Subcutaneous preadipocyte (primary cell): Measurements from ENCODE around the gene MRPL48. TPM values are rescaled to one million over a fixed set of nuclear protein-coding genes. Genes with fewer than 3 reads are reported as not detected.

Experiments used
- total RNA-seq: library from RNA; depleted of rRNA; stranded (reverse); fragments of >200 nt; gene quantifications from 2 replicates; pipeline ENCODE4 v1.2.3, GENCODE V29; 2012

Gene MRPL48
- total RNA-seq, result 14.7 and 19.0 TPM in 2 replicates

GRCh38 chr11:73787643-73788558, at the start of gene MRPL48:
Gene MRPL48, plus strand, starts transcription at chr11:73787874. Its CDS starts 98 bp downstream, at chr11:73787972.

DNA sequence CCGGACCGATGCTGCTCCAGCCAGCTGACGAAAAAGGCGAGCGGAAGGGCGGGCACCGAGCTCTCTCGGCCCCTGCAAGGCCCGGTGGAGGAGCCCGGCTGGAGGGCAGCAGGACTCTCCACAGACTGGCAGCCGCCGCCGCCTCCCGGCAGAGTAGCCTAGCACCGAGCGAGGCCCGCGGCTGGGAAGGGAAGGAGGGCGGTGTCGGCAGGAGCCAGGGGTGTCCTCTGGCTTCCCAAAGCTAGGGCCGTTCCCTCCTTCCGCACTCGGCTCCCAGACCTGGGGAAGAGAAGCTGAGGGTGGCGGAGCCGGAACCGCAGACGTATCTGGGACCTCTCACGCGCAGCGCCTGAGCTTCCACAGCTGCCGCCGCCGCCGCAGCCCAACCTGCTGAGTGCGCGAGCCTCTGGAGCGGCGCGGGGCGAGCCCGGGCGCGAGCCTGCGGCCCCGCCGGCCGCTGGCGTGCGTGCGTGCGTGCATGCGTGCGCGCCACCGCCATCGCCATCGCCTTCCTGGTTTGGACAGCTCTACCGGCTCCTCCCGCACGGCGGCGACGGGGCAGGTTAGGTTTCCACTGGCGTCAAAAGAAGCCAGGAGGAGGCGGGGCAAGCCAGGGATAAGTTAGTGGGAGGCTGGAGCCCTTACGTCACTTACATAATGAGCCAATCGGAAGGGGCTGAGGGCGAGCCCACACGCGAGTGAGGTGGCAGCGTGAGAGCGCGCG, 26.8 kb upstream of the MRPL48 start, which contains the start of gene RAB6A:
Gene RAB6A, minus strand, starts transcription at position 396 of the 724 bp plus-strand sequence. CDS start 439 bp downstream, outside the sequence.

DNA sequence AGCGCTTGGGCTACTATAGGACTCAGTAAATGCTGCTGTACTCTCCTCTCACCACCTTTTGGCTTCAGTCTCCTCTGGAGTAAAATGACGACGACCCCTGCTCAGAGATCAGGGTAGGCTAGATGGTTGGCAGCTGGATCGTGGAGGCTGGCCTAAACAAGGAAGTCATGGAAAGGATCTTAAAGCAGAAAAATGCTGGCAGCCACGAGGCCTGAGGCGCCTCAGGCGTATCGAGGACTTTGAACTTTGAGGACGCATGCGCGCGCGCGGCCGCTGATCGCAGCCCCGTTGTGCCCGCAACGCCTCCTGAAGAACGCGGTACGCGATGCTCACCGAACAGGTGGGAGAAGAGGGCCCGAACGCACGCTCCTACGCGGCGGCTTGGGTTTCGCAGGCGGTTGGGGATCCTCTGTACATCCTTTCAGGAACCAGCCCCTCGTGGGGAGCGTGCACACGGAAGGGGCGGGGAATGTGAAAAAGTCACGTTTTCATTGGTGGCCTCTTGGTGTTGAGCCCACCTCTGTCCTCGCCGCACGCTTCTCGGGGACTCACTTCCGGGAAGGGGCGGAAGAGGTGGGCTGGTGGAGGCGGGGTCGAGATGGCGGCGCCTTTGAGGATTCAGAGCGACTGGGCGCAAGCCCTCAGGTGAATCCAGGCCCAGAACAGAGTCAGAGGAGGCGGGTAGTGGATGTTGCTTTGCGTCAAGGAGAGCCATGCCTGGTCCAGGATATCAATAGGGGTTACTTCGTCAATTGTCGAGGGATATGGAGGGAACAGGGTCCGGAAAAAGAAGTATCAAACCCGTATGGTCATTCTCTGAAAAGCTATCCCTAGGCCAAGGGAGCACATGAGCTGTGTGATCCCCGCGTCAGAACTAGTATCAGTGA, 89.0 kb downstream of the MRPL48 start, which contains the start of the genes COA4 and PAAF1:
Gene COA4, minus strand, starts transcription at position 423 of the 887 bp plus-strand sequence. CDS start 3,468 bp downstream, outside the sequence.
Gene PAAF1, plus strand, starts transcription at position 576 of the 887 bp plus-strand sequence. Its CDS starts 23 bp downstream, at position 599.

Other genes with a start within 250 kb of the MRPL48 start
- gene FAM168A, start 189.8 kb upstream of the MRPL48 start, total RNA-seq, result 20.2 and 21.9 TPM in 2 replicates
- under 0.01 TPM in 1 of 2 replicates, not detected in the other for gene PLEKHB1, start 141.3 kb upstream of the MRPL48 start, total RNA-seq
- 82.7 and 111 TPM in 2 replicates for gene RAB6A, start 26.8 kb upstream of the MRPL48 start, total RNA-seq
- 77.4 and 100 TPM in 2 replicates for gene COA4, start 89.0 kb downstream of the MRPL48 start, total RNA-seq
- gene PAAF1, start 89.1 kb downstream of the MRPL48 start, total RNA-seq, result 9.0 and 12.5 TPM in 2 replicates
- gene DNAJB13, start 163.2 kb downstream of the MRPL48 start, total RNA-seq, result not detected in 2 replicates
- gene UCP2, start 195.0 kb downstream of the MRPL48 start, total RNA-seq, result 0.37 and 0.59 TPM in 2 replicates
- gene UCP3, start 221.2 kb downstream of the MRPL48 start, total RNA-seq, result 0.73 and 0.78 TPM in 2 replicates